CD14-positive monocyte (primary cell): ENCODE results near the gene PDE4D. TPM values are rescaled to one million over a fixed set of nuclear protein-coding genes. Genes with fewer than 3 reads are reported as not detected.

Experiments used
- DNase-seq, 3 donors: peaks; one replicate each; pipeline ENCODE4 v3.0.0-alpha.2; 2011 to 2022
- H2AFZ ChIP-seq: 2 replicates; pipeline ENCODE4 v1.6.0; 2012; ENCODE audit warnings: mild to moderate bottlenecking, low read depth, low read length, inconsistent platforms; ENCODE audit not compliant: insufficient read depth, poor library complexity, severe bottlenecking
- H3K27ac ChIP-seq, 2 donors: 1 replicate in 1 of 2; 2 replicates in 1 of 2; pipeline ENCODE4 v1.5.1; 2012 to 2013; ENCODE audit warnings: low read length in 2 of 2, control low read depth in 1 of 2, inconsistent platforms in 1 of 2, low read depth in 1 of 2, mild to moderate bottlenecking in 1 of 2
- H3K27me3 ChIP-seq, 2 donors: one replicate each; pipeline versions ENCODE4 v1.6.0 to v1.6.1; 2011 to 2013; ENCODE audit warnings: low read length in 2 of 2; ENCODE audit not compliant: control insufficient read depth in 2 of 2, insufficient read depth in 2 of 2
- H3K36me3 ChIP-seq, 2 donors: replicated peaks in 1 of 2; 1 replicate in 1 of 2; 2 replicates in 1 of 2; pipeline versions ENCODE4 v1.5.1 to v1.6.1; 2012 to 2013; ENCODE audit warnings: low read length in 2 of 2, control low read depth in 1 of 2, inconsistent platforms in 1 of 2, mild to moderate bottlenecking in 1 of 2; ENCODE audit not compliant: insufficient read depth in 2 of 2, control insufficient read depth in 1 of 2
- H3K4me1 ChIP-seq, 2 donors: 1 replicate in 1 of 2; 2 replicates in 1 of 2; pipeline versions ENCODE4 v1.5.1 to v1.6.1; 2012 to 2013; ENCODE audit warnings: low read length in 2 of 2, control low read depth in 1 of 2, inconsistent platforms in 1 of 2, mild to moderate bottlenecking in 1 of 2, moderate library complexity in 1 of 2; ENCODE audit not compliant: insufficient read depth in 2 of 2, control insufficient read depth in 1 of 2
- H3K4me2 ChIP-seq: replicated peaks from 2 replicates; pipeline ENCODE3; 2012; ENCODE audit warnings: low read length, moderate library complexity, mild to moderate bottlenecking; ENCODE audit not compliant: poor library complexity, severe bottlenecking; ENCODE audit errors: extremely low read depth
- H3K4me3 ChIP-seq, 3 experiments: fragments of 200-600 bp in 1 of 3; sonication (generic) in 1 of 3; replicated peaks in 1 of 3; 1 replicate in 2 of 3; 2 replicates in 1 of 3; pipeline ENCODE4 v1.5.1; 2011 to 2013; ENCODE audit warnings: low read length in 3 of 3, mild to moderate bottlenecking in 3 of 3, control low read depth in 2 of 3, low read depth in 2 of 3, inconsistent platforms in 1 of 3, moderate library complexity in 1 of 3
- H3K79me2 ChIP-seq: 2 replicates; pipeline ENCODE4 v1.6.0; 2012; ENCODE audit warnings: mild to moderate bottlenecking, control low read depth, inconsistent platforms, low read length, moderate library complexity; ENCODE audit not compliant: insufficient read depth
- H3K9ac ChIP-seq: 2 replicates; pipeline ENCODE4 v1.6.0; 2017; ENCODE audit warnings: low read length, mild to moderate bottlenecking; ENCODE audit not compliant: insufficient read depth, poor library complexity, severe bottlenecking
- H3K9me3 ChIP-seq, 2 donors: replicated peaks in 1 of 2; 1 replicate in 1 of 2; 2 replicates in 1 of 2; pipeline versions ENCODE4 v1.5.1 to v1.6.1; 2012 to 2013; ENCODE audit warnings: low read length in 2 of 2, control low read depth in 1 of 2; ENCODE audit not compliant: control insufficient read depth in 1 of 2, insufficient read depth in 1 of 2
- H4K20me1 ChIP-seq: 2 replicates; pipeline ENCODE4 v1.6.0; 2012; ENCODE audit warnings: mild to moderate bottlenecking, low read length, control low read depth, moderate library complexity; ENCODE audit not compliant: insufficient read depth
- H3K27ac Mint-ChIP-seq, 7 donors: one replicate each; pipeline ENCODE4 v1.8.0; 2020; ENCODE audit warnings: mild to moderate bottlenecking in 7 of 7, mixed read lengths in 7 of 7, moderate library complexity in 6 of 7, inconsistent platforms in 2 of 7
- H3K27me3 Mint-ChIP-seq, 3 donors: one replicate each; pipeline ENCODE4 v1.8.0; 2021 to 2022; ENCODE audit warnings: low read depth in 3 of 3, mild to moderate bottlenecking in 3 of 3, mixed read lengths in 3 of 3, moderate library complexity in 3 of 3, inconsistent platforms in 1 of 3
- H3K36me3 Mint-ChIP-seq, 2 donors: one replicate each; pipeline ENCODE4 v1.8.0; 2020; ENCODE audit warnings: mixed read lengths in 2 of 2, inconsistent platforms in 1 of 2, mild to moderate bottlenecking in 1 of 2
- H3K4me1 Mint-ChIP-seq: one replicate; pipeline ENCODE4 v1.8.0; 2020; ENCODE audit warnings: mild to moderate bottlenecking, mixed read lengths
- H3K4me3 Mint-ChIP-seq, 2 donors: one replicate each; pipeline ENCODE4 v1.8.0; 2020; ENCODE audit warnings: mild to moderate bottlenecking in 2 of 2, mixed read lengths in 2 of 2, moderate library complexity in 1 of 2
- H3K9me3 Mint-ChIP-seq, 7 donors: one replicate each; pipeline ENCODE4 v1.8.0; 2020 to 2022; ENCODE audit warnings: mixed read lengths in 7 of 7, mild to moderate bottlenecking in 6 of 7, moderate library complexity in 6 of 7, inconsistent platforms in 2 of 7
- WGBS: methylation state at CpG from one replicate; pipeline ENCODE4 v1.1.5; 2013; ENCODE audit warnings: missing lambda C conversion rate; ENCODE audit not compliant: insufficient coverage; 5-methylcytosine and 5-hydroxymethylcytosine counted together
- intact Hi-C, 2 donors: fragments of 100-400 bp; cut with micrococcal nuclease; formaldehyde crosslinking; loops; one replicate each; pipeline versions ENCODE4 v1.15.0 to v1.15.1; 2023
- polyA plus RNA-seq, 3 donors: library from polyadenylated mRNA; depleted of rRNA in 1 of 3; unstranded in 2 of 3; stranded (reverse) in 1 of 3; fragments of 300-500 nt in 2 of 3; fragments of >200 nt in 1 of 3; fragmentation: Illumina TruSeq in 2 of 3; gene quantifications; 1 replicate in 2 of 3; 2 replicates in 1 of 3; pipeline ENCODE4 v1.2.3, GENCODE V29; 2012 to 2021
- TF ChIP-seq, protein P1 (sequence below): fragments of 200-600 bp; IDR thresholded peaks from one replicate; pipeline ENCODE4 v1.8.0; 2022; ENCODE audit warnings: antibody characterized with exemption, mild to moderate bottlenecking

The PDE4D gene
- polyA plus RNA-seq, 3 donors: 1.9 to 3.4 (median 2.8) TPM

DNA sequence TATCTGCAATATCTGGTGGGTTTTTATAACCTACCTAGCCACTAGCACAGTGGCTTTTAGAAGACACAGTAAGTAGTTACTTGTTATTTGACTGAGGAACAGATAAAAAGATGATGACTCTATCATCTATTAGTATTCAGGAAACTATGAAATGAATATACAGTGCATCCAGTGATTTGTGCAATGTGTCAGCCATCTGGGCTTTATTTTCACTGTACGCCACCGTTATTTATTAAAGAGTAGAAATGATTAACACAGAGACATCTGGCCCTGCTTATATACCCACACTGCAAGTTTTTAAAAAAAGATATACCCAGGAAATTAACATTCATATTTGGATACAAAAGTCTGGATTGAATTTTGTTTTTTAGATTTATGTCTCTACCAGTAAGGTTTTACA lies 408.4 kb downstream of the PDE4D start:
- Histone ChIP-seq H3K4me1 (no peaks in the 10 kb centered on the region), H3K36me3 (no peaks in the 10 kb centered on the region), H3K9me3 (no peaks in the 10 kb centered on the region), H3K9ac (no peak overlapping the region), H2AFZ (no peak overlapping the region), H3K79me2 (no peaks in the 10 kb centered on the region), H3K27ac (no peak overlapping the region), H3K4me3 (no peak overlapping the region), H4K20me1 (no peaks in the 10 kb centered on the region), H3K27me3 (no peaks in the 10 kb centered on the region), H3K4me2 (no peak overlapping the region)
- TF ChIP-seq, protein P1, sequence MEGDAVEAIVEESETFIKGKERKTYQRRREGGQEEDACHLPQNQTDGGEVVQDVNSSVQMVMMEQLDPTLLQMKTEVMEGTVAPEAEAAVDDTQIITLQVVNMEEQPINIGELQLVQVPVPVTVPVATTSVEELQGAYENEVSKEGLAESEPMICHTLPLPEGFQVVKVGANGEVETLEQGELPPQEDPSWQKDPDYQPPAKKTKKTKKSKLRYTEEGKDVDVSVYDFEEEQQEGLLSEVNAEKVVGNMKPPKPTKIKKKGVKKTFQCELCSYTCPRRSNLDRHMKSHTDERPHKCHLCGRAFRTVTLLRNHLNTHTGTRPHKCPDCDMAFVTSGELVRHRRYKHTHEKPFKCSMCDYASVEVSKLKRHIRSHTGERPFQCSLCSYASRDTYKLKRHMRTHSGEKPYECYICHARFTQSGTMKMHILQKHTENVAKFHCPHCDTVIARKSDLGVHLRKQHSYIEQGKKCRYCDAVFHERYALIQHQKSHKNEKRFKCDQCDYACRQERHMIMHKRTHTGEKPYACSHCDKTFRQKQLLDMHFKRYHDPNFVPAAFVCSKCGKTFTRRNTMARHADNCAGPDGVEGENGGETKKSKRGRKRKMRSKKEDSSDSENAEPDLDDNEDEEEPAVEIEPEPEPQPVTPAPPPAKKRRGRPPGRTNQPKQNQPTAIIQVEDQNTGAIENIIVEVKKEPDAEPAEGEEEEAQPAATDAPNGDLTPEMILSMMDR: no peak
- Mint-ChIP-seq H3K27ac (no peak overlapping the region), H3K36me3 (no peaks in the 10 kb centered on the region), H3K4me3 (no peak overlapping the region), H3K4me1 (no peaks in the 10 kb centered on the region), H3K27me3 (peaks cover 0 to 3% (median 1%) of the 10 kb centered on the region in 3 donors), H3K9me3 (no peaks in the 10 kb centered on the region)
- no CpG with 5 or more reads among the region's 2 CpGs for WGBS
- intact Hi-C loops: no loop called here
- DNase-seq: no peak

DNA sequence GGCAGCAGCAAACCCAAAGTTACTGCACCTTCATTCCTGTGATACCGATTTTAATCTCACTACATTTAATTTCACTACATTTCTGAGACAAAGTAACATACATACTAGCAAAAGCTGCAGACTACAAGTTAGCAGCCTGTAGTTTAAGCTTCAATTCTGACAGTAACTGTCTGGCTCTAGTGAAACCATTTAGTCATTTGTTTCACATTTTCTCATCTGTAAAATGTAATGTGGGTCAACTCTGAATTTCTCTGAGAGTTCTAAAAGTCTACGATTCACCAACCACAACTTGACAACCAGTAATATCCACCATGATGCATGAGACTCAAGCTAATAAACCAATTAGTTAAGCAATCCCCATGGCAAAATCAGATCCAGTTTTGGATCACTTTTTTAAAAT lies 408.9 kb downstream of the PDE4D start:
- TF ChIP-seq, protein P1: no peak
- H3K27ac ChIP-seq: no peak overlapping the region
- Mint-ChIP-seq H3K4me3 (no peak overlapping the region), H3K27ac (no peak overlapping the region), H3K36me3 (no peaks in the 10 kb centered on the region), H3K4me1 (no peaks in the 10 kb centered on the region), H3K27me3 (peaks cover 0 to 3% (median 1%) of the 10 kb centered on the region in 3 donors), H3K9me3 (no peaks in the 10 kb centered on the region)
- no peak overlapping the region for H2AFZ ChIP-seq
- DNase-seq: no peak
- no peaks in the 10 kb centered on the region for H3K4me1 ChIP-seq
- no peak overlapping the region for H3K4me2 ChIP-seq
- no peaks in the 10 kb centered on the region for H4K20me1 ChIP-seq
- no peaks in the 10 kb centered on the region for H3K27me3 ChIP-seq
- 100% methylated on average over 1 of the region's 2 CpGs for WGBS
- H3K9me3 ChIP-seq: no peaks in the 10 kb centered on the region
- intact Hi-C loops: no loop called here
- no peak overlapping the region for H3K9ac ChIP-seq
- no peaks in the 10 kb centered on the region for H3K36me3 ChIP-seq
- H3K79me2 ChIP-seq: no peaks in the 10 kb centered on the region
- H3K4me3 ChIP-seq: no peak overlapping the region
